CMK (cell line): Measurements from ENCODE around the gene LDLRAD4.

Source experiments
- DNase-seq: peaks from one replicate; pipeline ENCODE4 v3.0.0-alpha.2; 2010; ENCODE audit warnings: low read depth

The LDLRAD4 gene

DNA sequence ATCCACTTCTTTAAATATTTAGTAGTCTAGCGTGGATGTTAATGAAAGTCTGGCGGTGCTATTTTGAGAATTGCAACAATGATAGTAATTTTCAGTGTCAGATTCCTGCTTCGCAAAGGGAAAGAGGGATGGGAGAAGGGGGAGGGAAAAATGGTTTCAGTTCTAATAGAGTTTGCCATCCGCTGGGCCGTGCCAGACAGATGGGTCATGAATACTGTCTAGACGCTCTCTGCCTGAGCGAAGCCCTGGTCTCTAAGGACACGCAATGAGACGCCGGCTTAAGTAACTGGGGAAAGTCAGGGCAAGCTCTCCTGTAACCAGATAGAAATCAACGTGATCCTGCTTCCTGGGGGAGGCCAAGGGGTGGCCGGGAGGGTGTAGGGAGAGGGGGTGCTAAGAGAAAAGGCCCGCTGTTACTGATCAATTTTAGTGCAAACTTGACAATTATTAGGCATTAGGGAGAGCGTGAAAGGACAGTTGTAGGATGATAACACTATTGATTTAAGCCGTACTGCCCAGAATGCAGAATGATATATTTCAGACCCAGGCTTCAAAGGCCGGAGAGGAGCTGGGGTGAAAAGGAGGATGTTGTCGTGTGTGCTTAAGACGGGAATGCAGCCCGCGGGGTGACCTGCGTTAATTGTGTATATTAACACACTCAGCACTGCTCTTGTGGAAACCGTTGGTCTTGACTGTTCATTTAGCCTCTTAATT lies 229.2 kb downstream of the LDLRAD4 start:
- DNase-seq = no peak

DNA sequence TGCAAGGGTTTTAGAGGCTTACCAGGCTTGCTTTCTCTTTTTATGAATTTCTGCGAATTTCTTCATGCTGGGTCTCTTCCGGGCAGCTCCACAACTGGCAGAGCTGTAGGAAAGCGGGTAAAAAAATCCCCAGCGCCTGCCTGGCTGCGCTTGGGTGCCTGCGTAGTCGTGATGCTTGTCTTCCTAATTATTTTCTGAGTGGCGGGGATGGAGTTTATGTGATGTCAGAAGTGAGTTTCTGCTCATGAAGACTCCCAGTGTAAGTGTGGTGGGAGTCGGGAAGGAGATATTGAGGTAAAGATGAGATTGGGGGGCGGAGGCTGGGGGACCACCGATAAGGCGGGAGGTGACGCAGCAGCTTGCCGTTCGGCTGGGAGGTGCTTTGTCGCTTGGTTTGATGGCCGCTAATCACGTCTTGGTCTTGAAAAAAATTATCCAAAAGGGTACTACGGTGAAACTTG lies 229.8 kb downstream of the LDLRAD4 start:
- no peak for DNase-seq

DNA sequence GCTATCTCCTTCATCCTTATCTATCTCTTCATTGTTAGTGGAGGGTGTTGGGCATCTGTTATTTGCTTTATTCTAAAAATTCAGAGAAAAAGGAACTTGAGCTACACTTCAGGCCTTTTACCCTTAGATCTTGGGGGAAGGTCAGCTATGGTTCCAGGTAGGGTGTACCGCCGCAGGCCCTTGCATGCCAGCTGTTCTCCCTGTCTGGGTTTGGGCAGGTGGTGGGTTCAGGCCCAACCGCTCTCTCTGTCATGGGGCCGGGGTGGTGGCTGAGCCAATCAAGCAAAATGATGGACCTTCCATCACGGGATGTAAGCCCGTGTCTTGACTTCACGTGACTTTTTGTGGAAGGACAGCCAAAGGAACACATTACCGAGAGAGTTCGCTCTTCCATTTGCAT lies 231.1 kb downstream of the LDLRAD4 start:
- no peak for DNase-seq

DNA sequence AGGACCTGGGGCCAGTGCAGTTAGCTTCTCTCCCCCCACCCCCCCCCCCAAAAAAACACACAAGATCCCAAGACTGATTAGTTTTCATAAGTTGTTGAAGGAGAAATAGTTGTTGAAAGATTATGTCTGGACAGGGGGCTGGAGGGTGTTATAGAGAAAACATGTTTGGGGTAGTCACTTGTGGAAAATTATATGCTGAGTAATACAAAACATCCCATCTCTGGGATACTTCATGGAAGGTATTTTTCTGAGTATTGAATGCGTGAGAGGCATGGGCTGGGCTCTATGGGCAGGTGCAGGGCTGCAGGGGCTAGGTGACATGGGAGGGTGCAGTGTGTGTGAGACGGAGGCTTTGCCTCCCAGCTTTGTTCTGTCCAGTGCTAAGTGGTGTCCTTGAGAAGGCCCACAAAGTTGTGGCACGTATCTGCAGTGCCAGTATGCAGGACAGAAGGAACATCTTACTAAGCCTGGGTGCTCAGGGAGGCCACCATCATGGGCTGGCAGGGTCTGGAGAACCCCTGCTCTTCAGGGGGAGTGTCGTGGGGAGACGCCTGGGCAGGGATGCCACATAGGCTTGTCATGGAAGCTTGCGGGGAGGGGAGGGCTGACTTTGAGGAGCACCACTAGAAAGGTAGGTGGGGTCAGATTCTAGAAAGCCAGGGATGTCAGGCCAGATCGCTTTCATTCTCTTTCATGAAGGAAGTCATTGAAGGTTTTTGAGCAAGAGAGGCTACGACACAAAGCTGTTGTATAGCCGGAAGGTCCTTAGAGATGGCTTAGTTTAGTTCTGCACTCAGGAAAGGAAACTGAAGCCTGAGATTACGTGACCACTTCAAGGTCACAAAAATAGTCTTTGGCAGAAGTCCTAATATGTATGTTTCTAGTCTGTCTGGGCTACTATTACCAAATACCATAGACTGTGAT lies 232.0 kb downstream of the LDLRAD4 start:
- DNase-seq = no peak

DNA sequence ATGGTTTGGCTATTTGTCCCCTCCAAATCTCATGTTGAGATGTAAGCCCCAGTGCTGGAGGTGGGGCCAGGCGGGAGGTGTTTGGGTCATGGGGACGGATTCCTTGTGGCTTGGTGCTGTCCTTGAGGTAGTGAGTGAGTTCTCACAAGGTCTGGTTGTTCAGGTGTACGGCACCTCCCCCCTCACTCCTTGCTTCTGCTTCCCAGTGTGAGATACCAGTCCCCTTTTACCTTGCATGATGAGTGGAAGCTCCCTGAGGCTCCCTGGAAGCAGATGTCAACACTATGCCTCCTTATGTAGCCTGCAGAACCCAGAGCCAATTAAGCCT lies 232.6 kb downstream of the LDLRAD4 start:
- DNase-seq = no peak

DNA sequence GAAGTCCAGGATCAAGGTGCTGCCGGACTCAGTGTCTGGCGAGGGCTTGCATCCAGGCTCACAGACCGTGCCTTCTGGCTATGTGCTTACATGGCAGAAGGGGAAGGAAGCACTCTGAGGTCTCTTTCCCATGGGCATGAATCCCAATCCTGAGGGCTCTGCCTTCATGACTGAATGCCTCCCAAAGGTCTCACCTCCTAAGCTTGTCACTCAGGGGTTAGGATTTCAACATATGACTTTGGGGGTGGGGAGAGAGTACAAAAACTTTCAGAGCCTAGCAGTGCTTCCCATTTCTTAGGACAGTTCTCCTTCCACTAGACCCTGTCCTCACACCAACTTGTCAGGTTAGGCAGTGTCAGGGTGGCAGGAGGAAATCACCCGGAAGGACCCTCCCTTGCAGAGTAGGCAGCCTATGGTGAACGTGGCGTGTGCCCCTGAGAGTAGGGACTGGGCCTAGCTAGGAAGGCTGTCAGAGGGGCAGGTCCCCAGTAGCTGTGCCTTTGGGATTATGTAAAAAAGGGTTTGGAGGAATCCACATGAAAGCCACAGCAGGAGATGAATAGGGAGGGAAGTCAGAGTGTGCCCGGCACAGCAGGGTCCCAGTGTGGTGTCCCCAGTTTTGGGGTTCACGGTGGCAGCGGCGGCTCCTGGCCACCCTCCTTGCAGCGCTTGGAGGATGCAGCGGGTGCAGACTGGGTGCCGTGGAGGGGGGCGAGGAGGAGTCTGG lies 233.3 kb downstream of the LDLRAD4 start:
- no peak for DNase-seq

DNA sequence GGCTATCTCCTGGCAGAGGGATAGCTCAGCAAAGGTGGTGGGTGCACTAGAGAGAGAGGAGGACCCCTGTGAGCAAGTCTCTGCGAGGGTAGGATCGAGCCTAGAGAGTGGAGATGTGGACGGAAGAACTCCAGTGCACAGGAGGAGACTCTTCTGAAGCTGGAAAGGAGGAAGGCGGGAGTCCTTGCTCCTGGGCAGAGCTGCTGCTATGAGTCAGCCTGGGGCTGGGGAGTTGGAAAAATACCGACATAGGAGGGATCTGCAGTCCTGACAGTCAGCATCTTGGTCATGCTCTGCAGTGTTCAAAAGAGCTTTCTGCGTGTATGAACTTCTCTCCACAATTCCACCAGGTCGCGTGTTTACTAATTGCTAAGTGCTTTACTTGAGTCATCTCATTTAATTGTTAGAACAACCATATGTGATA lies 233.8 kb downstream of the LDLRAD4 start:
- DNase-seq = no peak

DNA sequence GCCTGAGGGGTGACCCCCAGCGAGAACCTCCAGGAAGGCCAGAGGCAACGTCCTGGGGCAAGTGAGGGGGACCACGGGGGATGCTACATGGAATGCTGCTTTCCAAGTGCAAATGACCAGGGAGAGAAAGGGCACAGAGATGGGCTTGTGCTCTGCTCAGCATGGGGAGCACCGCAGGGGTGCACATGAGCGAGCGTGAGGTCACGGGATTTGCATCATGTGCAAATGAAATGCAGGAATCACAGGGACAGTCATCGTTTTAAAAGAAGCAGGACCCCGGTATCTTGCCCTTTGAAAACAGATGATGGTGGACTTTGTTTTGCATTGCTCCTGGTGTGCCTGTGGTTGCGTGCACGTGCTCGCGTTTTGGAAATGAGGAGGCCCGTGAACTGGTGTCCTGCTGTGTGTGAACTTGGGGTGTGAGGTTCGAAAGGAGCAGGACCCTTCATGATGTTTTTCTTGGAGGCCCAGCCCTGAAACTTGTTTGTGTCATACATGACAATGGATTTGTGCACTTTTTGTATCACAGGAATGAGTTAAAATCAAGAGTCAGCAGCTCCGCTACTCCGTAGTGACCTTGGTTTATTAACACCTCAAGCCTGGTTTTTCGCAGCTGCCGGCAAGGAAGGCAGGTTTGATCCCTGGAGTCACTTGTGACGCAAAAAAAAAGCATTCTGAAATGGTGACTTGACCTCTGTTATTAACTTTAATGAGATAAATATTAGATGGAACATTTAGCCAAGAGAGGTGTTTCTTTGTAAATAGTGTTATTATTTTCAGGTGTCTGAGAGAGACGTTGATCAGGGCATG lies 234.5 kb downstream of the LDLRAD4 start:
- no peak for DNase-seq

DNA sequence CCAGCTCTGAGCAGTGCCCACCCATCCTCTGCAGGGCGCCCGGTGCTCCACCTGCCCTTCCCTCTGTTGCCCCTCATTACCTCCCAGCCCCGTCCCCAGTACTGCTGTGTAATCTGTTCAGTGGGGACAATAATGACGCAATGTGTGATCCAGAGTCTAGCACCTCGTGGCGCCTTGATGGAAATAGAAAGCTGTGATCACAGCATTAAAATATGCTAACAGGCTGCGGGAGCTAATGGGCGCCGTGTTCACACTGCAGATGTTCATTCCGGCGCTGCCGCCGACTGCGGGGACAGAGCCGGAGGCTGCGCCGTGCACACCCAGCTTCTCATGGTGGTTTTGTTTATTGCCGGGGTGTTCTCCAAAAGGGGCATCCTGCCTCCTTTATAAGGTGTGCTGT lies 235.2 kb downstream of the LDLRAD4 start:
- no peak for DNase-seq

DNA sequence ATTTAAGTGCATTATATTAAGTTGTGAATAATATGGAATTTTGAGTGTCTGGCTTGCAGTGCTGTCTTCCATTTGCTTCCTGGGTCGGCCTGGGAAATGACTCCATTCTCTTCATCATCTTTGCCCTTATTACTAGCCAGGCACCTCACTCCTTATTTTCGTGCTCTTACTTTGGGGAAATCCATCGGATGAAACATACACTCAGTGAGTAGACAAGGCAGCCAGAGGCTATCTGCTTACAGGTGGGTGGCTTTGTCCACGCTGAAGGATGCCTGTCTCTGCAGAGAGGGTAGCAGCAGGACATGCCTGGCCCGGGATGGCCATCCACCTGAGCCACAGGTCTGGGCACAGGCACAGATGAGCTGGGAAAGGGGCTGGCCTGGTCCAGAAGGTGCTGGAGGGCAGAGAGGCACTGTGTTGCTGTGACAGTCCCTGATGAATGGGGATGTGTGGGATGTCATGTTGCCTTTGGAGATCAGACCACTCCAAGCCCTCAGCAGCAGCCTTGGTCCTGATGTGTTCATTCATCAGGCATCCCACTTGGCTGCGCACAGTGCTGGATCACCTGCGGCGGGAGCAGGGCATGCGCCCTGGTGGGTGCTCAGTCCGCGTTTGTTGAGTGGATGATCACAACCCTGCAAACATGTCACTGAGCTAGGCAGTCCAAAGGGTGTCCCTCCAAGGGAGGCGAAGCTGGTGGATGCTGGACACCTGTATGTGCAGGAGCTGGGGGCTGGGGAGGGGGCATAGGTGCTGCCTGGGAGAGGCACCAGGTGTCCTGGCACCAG lies 236.0 kb downstream of the LDLRAD4 start:
- no peak for DNase-seq

DNA sequence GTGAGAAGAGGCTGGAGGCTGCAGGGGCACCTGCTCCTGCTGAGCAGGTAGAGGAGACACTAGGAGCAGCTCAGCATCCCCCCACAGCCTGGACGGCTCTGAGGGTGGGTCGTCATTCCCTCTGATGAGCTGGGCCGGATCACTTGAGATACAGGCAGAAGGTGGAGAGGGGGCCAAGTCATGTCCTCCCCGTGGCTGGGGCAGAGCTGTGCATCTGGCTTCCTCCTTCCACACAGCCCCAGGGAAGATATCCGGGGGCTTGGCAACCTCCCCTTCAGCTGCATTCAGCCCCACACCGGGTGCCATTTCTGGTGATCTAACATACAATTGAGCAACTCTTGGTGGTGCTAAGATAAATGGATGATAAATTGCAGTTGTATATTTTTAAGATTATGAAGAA lies 236.9 kb downstream of the LDLRAD4 start:
- no peak for DNase-seq

DNA sequence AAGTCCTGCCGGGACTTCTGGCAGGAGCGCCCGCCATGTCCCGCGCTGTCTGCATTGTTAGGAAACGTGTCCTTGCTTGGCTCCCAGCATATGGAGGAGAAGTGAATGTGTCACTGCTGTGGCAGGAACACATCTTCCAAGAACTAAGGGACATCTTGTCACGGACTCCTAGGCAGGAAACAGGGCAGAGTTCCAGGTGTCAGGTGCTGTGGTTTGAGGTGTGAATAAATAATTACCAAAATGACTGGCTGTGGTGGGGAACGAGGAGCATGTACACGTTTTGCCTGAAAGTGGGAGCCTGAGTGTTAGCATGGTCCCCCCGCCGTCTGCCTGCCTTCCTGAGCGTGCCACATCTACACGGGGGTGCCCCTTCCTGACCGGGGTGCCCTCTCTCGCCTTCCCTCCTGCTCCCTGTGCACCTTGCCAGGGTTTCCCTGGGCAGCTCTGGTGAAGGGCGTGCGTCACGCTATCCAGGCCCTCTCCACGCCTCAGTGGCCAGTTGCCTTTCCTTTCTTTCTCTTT lies 237.5 kb downstream of the LDLRAD4 start:
- DNase-seq = no peak

DNA sequence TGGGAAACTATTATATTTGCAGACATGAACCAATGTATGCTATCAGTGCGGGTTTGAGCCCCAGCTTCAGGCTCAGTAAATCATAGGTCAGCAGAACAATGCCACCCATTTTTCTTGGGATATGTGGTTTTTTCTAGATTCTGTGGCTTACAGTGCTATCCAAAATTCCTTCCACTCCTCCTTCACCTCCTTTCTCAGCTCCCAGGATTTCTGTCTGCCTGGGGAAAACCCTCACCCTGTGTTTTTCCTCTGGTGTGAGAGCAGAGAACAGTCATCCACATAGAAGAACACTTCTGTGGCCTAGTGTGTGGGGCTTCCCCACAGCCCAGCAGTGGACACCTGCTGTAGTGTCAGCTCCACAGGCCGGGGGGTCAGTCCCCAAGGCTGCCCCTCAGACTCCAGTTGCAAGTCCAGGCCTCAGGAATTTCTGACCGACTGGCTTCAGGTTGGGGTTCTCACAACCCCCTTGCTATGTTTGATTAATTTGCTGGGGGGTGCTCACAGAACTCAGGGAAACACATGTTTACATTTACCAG lies 238.2 kb downstream of the LDLRAD4 start:
- no peak for DNase-seq

DNA sequence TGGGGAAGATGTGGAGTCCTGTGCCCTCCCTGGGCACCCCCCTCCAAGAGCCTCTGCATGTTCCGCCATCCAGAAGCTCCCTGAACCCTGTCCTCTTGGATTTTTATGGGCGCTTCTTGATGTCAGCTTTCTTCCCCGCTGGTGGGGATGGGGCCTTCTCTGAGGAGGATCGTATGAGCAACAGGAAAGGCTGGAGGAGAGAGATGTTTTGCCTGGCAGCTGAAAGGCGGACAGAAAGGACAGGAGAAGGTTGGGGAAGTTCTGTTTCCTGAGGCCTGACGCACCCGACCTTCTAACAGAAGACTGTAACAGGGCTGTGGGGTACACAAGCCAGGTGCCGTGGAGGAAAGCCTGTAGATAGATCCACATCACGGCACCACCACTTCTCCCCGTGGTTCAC lies 238.8 kb downstream of the LDLRAD4 start:
- no peak for DNase-seq

DNA sequence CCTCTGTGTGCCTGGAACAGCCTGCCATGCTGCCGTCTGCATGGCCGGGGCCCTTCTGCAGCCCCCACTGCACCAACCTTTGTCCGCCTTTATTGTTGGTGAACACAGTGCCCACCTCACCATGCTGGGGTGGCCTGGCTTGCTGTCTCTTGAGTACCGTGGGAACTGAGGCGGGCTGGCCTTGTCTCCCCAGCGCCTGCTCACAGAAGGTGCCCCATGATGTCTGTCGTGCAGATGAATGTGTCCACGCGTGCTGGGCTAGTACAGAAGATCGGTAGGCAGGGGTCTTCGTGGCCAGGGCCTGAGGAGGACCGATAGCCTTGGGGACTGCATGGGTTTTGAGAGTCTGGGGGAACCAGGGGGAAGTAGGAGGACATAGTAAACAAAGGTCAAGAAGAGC lies 242.4 kb downstream of the LDLRAD4 start:
- no peak for DNase-seq

DNA sequence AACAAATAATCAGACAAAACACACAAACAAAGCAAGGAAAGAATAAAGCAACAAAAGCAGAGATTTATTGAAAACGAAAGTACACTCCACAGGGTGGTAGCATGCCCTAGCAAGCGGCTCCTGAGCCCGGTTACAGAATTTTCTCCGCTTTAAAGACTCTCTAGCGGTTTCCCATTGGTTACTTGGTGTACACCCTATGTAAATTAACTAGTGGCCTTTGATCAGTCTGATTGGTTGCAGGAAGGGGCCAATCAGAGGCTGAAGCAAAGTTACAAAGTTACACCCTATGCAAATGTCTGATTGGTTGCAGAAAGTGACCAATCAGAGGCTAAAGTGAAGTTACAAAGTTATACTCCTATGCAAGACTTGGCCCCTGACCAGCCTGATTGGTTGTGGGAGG lies 242.9 kb downstream of the LDLRAD4 start:
- DNase-seq = no peak

DNA sequence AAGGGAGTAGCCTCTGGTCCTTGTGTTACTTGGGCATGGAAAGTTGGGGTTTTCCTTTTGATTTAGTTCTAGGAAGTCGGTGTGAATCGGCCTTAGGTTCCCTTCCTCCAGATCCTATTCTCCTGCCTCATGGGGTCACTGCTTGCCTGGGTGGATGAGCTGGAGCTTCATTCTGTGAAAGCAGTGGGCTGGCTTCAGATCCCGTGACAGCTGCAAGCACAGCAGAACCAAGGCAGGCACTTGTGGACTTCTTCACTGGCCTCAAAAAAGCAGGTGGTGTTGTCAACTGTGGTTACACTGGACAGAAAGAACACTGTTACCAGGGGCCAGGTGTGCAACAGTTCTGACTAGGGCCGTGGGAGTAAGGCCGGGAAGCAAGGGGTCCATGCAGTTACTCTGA lies 243.4 kb downstream of the LDLRAD4 start:
- no peak for DNase-seq

DNA sequence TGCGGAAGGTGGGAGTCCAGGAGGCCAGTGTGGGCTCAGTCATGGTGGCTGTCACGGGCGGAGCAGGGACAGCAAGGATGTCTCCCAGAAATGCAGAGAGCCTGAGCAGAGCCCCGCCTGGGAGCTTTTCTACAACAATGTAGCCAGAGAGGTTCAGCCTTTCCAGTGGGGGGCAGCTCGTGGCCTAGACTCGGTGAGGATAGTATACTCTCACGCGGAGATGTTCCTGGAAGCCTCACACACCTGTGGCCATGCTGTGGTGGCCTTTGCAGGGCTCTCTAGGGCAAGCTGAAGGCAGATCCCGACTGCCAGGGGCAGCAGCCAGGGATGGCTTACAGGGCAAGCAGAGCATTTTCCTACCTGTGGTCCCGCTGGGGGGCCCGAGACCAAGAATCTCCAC lies 244.1 kb downstream of the LDLRAD4 start:
- DNase-seq = no peak

DNA sequence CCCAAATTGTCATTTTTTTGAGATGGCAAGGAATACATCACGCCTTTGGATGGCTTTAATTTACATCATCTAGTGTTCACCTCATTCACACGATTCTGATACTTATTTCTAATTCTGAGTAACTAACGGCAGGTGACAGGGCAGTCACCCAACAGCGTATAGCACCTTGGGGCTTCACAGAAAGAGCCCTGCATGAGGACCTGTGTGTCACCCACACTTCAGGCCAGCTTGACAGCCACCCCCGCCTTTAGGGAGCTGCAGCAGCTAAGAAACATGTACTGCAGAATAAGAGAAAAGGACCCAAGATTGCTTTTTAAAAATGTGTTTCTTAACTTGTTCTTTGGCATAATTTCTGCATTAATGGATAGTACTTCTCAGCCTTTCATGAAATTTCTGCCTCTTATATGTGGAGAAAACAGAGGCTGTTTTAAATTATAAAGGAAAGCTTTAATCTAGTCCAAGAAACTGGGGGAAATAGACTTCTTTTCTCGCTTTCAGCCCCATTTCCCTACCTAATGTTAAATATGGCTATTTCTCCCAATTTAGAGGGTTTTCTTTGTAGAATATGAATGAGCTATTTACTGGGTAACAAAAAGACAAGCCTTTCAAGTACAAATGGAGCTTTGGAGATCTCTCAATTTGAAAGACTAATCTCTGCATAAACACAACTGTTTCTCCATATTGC lies 245.1 kb downstream of the LDLRAD4 start:
- DNase-seq = no peak
